Skin of body (tissue), 2 donors: ENCODE data around the gene PRUNE2. TPM values are rescaled to one million over a fixed set of nuclear protein-coding genes. Genes with fewer than 3 reads are reported as not detected.
"Not testable (repeated sequence)": the region's sequence is repeated elsewhere in the genome, so short reads cannot be mapped to it uniquely, and the experiment has no call there.

Experiments used
- DNase-seq: peaks from one replicate; lab custom pipeline; 2025; lab: John Stamatoyannopoulos, UW
- total RNA-seq: library from RNA; depleted of rRNA; stranded (reverse); fragments of >200 nt; gene quantifications from one replicate; pipeline ENCODE4 v1.2.3, GENCODE V29; 2014

PRUNE2 gene, protein sequence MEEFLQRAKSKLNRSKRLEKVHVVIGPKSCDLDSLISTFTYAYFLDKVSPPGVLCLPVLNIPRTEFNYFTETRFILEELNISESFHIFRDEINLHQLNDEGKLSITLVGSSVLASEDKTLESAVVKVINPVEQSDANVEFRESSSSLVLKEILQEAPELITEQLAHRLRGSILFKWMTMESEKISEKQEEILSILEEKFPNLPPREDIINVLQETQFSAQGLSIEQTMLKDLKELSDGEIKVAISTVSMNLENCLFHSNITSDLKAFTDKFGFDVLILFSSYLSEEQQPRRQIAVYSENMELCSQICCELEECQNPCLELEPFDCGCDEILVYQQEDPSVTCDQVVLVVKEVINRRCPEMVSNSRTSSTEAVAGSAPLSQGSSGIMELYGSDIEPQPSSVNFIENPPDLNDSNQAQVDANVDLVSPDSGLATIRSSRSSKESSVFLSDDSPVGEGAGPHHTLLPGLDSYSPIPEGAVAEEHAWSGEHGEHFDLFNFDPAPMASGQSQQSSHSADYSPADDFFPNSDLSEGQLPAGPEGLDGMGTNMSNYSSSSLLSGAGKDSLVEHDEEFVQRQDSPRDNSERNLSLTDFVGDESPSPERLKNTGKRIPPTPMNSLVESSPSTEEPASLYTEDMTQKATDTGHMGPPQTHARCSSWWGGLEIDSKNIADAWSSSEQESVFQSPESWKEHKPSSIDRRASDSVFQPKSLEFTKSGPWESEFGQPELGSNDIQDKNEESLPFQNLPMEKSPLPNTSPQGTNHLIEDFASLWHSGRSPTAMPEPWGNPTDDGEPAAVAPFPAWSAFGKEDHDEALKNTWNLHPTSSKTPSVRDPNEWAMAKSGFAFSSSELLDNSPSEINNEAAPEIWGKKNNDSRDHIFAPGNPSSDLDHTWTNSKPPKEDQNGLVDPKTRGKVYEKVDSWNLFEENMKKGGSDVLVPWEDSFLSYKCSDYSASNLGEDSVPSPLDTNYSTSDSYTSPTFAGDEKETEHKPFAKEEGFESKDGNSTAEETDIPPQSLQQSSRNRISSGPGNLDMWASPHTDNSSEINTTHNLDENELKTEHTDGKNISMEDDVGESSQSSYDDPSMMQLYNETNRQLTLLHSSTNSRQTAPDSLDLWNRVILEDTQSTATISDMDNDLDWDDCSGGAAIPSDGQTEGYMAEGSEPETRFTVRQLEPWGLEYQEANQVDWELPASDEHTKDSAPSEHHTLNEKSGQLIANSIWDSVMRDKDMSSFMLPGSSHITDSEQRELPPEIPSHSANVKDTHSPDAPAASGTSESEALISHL (N-terminal part only)
- 13.6 TPM for total RNA-seq

DNA sequence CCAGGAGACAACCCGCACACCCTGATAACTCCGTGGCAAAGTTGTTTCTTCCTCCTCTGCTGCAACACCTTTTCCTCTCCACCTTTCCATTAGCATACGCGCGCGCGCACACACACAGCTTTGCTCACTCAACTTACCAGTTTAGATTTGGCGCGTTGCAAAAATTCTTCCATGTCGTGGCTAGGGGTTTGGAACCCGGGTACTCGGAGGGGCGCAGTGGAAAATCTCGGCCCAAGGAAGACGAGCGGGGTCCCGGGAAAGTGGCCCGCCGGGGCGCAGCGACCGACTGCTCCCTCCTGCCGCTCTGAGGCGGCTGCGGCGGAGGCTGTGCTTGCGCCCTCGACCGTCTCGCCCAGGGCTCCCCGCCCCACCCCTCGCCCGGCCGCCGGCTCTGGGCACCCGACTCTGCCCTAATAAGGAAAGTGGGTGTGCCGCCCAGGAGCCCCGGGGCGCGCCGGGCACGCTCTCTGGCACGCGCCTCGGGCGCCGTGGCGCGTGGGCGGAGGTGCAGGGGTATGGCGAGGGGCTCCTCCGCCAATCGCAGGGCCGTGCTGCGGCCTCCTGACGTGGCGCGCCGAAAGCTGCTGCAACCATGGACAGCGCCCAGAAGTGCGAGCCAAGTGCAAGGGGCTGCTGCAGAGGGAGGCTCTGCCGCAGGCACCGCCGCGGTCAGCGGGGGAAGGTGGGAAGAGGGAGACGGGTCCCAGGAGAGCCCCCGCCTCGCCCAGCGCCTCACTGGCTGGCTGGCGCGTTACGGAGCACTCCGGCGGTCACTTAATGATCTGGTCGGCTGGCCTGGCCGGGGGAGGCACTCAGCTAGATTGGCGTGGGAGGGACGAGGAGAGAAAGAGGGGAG, at the start of gene PRUNE2:
Gene PRUNE2, minus strand, starts transcription at position 324 of the 856 bp plus-strand sequence. Its CDS starts 151 bp downstream, at position 173.
- peak; percentile 3 for DNase-seq

DNA sequence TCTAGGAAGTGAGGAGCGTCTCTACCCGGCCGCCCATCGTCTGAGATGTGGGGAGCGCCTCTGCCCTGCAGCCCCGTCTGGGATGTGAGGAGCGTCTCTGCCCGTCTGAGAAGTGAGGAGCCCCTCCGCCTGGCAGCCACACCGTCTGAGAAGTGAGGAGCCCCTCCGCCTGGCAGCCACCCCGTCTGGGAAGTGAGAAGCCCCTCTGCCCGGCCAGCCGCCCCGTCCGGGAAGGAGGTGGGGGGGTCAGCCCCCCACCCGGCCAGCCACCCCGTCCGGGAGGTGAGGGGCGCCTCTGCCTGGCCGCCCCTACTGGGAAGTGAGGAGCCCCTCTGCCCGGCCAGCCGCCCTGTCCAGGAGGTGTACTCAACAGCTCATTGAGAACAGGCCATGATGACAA, 49.5 kb upstream of the PRUNE2 start:
- DNase-seq = not testable (repeated sequence)

DNA sequence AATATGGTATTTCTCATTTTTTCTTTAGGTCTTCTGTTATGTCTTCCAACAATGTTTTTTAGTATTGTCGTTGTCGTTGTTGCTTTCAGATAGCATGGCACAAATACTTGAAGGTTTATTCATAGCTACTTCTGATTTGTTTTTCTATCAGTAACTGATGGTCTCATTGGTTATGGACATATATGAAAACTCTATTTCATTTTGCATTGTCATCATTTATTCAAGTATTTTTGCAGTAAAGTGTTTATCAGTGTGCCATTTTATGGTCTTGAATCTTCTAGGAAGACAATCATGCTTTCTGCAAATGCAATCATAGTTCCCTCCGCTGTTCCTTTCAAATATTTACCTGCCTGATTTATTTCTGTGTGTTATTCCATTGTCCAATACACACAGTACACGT, 44.0 kb upstream of the PRUNE2 start:
- DNase-seq = no peak

DNA sequence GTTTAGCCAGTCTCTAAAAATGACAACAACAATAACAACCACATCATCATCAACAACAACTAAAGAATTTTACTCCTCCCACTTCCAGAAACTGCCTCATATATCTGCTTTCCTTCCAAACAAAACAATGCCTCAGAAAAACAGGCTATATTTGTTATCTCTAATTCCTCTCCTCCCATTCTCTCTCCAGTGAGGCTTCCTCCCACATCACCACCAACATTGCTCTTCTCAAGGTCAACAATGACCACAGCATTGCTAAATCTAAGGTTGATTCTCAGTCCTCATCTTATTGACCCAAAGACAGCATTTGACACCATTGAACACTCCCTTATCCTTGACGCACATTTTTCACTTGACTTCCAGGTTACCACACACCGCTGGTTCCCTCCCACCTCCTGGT, 38.1 kb upstream of the PRUNE2 start:
- DNase-seq = no peak

DNA sequence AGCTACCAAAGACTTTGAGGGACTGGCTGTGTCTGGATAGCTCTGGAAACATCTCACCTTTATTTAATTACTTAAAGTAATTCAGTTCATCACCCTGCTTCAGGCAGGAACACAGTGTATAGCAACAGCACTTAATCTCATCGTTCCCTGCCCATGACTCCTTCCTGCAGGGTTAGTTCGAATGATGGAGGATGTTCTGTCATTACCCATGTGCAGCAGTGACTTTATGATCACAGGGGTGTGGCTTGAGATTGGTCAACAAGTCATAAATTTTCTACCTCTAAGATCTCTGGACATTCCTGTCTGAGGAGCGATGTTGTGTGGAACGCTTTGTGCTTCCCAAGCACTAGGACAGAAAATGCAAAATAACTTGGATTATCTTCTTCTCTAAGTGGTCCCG, 37.1 kb upstream of the PRUNE2 start:
- DNase-seq = no peak

DNA sequence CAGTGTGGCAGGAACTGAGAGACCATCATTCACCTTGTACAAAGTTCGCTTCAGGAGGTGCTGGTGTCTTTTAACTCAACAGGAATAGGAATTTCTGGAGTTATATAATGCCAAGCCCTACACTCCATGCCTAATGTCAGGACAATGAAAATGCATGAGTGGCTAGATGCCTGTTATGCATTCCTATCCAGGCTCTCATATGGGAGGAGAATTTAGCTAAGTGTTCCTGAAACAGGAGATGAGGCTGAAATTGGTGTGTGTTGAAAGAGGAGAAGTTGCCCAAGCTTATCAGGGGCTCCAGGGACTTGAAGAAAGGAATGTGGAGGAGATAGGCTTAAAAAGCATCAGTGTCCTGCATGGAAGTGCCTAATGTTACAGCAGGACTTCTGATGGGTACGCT, 26.8 kb upstream of the PRUNE2 start:
- no peak for DNase-seq

DNA sequence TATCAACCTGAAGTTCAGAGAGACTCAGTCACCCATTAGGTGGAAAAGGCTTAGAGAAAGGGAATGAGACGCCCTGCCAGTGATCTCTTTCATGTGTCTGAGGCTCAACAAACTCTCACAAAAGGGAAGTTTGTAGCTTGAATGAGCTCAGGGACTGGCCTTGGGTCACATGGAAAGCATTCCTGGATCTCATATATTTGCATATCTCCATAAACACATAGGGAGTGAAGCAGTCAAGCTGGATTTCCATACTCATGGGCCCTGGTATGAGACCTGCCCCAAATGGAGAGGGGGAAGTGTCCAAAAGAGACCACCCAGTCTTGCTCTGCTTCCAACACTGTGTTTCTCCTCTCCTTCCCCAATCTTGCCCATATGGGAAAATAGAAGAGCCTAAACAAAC, 26.4 kb upstream of the PRUNE2 start:
- no peak for DNase-seq

DNA sequence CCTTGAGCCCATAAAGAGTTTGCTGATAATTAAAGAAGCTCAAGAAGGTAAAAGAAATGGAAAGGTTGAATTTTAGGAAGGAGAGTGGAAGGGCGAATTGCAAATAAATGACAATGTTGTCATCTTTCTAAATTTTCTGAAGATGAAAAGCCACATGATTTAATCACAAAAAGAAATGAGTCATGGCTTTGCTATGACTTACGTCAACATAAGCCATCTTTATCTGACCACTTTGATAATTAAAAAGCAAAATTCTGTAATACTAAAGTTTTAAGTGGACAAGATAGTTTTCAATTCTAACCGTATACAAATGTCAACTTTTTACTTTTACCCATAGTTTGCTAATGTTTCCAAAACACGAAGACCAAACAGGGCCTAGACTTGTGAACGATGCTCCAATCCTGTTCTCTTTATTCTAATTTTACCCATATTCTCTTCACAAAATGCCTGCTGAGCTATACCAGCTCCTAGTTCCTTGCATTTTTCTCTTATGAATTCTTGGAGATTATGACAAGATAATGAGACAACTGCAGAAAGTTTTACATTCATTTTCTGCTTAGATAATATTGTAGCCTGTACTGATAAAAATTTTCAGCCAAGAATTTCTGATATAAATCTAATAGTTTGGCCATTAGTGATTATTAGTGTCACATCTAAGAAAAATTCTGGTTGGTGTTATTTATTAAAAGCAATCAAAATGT, 21.8 kb upstream of the PRUNE2 start:
- no peak for DNase-seq

DNA sequence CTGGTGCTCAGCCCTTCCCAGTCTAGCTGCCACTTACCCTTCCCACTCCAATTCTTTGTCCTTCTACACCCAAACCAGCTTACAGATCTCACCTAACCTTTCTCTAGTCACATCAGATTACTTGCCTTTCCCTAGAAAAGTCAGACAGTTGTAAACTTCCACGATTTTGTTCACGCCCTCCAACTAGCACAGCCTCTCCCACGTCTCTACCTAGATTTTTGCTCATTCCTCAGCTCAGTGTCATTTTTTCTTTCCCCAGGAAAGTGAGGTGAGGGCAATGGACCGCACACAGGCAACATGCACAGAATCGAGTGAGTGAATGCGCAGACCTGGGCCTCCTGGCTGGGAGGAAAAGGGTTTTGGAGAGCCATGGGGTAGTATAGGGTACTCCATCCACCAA, 20.9 kb upstream of the PRUNE2 start:
- DNase-seq = no peak

DNA sequence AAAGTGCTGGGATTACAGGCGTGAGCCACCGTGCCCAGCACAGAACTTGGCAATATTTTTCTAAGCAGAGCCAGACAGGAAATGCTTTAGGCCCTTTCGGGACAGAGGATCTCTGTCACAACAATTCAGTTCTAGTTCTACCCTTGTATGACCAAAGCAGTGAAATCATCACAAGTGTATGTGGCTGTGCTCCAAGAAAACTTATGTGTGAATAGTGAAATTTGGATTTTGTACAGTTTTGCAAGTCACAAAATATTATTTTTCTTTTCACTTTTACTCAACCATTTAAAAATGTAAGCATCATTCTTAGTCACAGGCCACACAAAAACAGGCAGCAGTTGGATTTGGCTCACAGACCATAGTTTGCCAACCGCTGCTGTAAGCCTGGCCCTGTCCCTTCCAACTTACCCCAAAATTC, 20.4 kb upstream of the PRUNE2 start:
- no peak for DNase-seq

DNA sequence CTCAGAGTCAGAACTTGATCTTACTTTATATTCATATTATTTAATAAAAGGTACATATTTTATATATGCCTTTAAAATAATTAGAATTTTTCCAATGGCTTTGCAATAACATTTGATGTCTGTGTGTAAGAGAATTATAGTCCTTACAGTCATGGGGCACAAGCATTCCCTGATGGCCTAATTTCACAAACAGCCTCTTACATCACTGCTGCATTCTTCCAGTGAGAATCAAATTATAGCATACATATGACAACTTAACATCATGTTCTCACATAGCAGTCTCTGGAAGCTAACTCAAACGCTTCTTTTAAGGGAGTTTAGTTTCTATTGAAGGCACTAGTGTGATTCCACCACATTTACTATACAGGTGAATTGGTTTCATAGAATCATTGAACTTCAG, 15.3 kb upstream of the PRUNE2 start:
- no peak for DNase-seq

DNA sequence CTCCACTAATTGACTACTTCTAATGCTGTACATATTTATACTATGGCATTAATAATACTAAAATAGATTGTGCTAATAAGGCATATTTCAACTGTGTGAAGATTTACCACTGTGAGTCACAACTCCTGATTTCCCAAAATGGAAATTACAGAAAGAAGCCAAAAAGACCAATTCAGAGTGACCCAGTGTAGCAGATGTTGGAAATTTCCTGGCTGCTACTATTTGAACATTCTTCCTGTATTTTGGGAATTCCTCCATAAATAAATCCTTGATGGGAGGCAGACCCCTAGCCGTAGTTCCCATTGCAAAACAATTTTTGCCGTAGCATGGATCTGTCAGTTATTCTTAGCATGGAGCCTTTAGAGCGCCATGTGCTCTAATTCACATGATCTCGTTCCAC, 11.4 kb upstream of the PRUNE2 start:
- DNase-seq = no peak

DNA sequence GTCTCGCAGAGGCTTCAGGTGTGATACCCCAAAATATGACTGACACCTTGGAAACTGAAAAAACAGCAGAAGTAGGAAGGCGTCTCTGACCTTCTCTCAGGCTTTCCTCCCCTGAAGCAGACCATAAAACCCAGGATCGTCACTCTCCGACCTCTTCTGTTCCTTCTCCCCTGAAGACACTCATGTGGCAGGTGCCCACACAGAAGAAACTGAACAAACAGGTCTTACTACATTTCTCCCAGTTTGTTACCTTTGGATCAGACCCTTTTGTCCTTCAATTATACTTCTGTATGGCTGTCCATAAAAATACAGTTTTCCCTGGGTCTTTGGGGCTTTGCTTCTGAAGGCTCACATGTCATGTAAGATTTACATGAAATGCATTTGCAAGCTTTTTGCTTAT, 10.3 kb upstream of the PRUNE2 start:
- DNase-seq = no peak

DNA sequence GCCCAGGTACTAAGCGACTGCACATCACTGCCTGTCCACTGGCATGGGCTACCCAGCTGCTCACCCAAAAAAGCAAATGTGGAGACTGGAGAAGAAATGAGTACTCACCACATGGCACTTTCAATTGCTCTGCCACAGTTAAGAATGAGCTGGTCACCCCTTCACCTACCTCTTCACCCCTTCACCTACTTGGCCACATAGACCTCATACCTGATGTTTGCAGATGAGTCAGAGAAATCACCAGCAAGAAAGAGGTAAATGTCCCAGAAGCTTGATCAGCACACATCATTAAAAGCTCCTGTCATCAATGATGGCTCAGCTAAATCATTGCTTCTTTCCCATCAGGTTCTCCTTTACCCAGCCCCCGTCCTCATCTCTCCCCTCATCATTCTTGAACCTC, 7.6 kb upstream of the PRUNE2 start:
- DNase-seq = no peak

DNA sequence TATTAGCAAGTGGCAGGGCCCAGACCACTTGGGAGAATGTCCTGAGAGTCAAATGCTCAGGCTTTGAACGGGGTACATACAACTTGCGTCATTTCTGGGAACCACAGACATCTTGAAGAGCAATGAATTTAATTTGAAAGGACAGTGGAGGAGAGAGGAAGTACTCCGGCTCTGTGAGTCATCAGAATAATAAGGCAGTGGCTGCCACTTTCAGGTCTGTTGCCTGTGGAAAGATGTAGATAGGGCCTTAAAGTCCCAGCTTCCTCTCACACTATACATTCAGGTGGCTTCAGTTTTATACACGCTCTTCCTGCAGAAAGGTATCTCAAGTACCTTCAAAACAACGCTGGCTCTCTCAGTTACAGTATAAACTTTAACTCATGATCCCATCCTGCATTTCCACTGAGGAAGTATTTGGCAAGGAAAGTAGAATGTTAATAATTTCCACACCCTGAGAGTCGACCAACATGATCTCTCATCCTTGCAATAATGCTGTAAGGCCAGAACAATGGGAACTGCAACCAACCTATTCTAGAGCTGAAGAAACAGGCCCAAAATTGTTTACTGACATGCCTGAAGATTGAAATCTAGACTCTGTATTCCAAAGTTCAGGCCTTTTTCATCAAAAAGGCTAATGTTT, 6.8 kb upstream of the PRUNE2 start:
- no peak for DNase-seq

DNA sequence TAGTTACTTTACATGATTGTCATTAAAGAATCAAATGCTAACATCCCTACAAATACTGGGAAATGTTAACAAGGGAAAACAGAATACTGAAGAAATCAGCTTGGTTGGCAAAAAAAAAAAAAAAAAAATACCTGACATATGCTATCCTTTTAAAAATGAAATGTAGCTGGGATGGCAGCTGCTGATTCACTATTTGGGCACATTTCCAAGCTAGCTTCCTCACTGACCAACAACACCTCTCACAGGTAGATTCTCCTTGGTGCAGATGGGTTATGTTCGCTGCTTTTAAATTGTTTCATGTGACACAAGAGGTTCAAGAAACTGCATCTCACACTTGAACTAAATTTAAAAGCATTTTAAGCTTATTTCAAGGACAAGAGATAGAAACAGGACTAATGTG, 6.1 kb upstream of the PRUNE2 start:
- no peak for DNase-seq

DNA sequence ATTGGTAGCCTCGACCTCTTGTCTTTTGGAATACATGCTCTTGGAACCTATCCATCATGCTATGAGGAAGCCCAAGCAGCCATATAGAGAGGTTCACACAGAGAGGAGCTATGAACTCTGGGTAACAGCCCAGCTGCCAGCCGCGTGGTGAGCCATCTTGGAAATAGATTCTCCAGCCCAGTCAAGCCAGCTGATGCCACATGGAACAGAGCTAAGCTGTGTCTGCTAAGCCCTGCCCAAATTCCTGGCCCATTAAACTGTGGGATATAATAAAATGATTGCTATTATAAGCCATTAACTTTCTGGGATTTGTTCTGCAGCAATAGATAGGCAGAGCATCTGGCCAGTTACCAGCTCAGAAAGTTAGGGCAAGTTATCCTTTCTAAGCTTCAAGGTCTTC, 4.9 kb upstream of the PRUNE2 start:
- DNase-seq = no peak

DNA sequence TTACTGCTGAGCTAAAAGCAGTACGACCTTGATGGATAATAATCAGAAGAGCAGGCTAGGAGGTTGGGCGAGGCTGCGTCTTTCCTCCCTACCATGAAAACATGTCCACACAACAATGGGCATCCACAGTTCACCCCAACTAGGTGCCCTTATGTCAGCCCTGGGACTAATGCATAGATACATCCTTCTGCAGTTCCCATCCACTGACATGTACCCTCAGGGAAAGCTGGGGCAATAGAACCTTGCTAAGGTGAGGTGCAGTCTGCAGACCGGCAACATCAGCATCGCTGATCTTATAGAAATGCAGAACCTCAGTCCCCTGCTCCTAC, 697 bp upstream of the PRUNE2 start:
- no peak for DNase-seq

DNA sequence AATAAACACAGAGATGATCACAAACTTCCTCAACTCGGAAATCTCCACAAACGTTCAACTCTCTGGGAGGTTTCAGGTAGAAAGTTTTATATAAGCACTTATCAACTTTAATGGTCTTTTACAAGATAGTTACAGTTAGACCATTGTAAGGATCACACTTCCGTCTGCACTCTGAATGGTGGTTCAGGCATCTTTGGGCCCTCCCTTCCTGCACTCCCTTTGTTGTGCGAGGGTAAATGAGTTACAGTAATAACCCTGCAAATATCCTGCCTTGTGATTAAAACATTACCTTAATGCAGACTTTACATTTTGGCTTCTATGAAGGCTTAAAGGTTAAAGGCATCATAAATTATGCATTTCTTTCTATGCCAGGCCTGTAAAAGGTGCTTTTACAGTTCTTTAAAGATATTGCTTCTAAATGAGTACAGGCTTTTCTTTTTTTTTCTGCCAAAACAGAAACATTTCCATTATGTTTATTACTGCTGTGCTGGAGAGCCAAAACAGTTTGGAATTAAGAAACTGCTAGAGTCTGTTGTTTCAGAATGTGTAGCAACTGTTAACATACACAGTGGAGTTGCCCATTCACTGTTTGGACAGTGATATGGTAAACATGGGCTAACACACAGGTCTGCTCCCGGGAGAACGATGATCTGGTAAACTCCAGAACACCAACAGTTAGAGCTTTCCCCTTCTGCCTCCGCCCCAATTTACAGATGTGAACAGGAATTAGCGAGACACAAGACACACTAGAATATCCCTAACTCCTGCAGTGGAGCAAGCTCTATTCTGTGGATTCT, 1.1 kb downstream of the PRUNE2 start:
- DNase-seq = no peak
